ENCODE data around the gene CCDC169. TPM values are rescaled to one million over a fixed set of nuclear protein-coding genes. Genes with fewer than 3 reads are reported as not detected.

CCDC169 gene
- total and polyA plus RNA-seq, 2 donors (not counting 1 experiment from before 2014, with no cell fraction given) = 0.07 TPM; not detected in 1

DNA sequence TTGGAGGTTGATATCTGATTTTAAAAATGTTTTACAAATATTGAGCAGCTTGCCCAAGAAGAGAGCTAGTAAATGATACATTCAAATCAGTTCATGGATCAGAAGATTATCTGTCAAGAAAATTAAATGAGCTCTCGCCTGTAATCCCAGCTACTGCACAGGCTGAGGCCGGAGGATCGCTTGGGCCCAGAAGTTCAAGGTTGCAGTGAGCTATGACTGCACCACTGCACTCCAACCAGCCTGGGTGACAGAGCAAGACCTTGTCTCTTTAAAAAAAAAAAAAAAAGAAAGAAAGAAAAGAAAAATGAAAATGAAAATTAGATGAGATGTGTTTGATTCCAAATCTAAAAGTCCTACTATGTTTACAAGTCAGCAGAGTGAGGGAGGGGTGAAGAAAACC, 46.2 kb upstream of the CCDC169 start:
- Mint-ChIP-seq H3K4me3 (no peak overlapping the region), H3K9me3 (ENCODE audit: insufficient read depth) (no peaks in the 10 kb centered on the region), H3K27me3 (peaks cover 14% of the 10 kb centered on the region), H3K4me1 (peaks cover 24% of the 10 kb centered on the region), H3K27ac (no peak overlapping the region)
- Histone ChIP-seq H3K27me3 (replicated peaks in 1 of 4; ENCODE audit: control extremely low read depth in 1 of 4, control insufficient read depth in 3 of 4, insufficient read depth in 4 of 4, low read length in 3 of 4) (no peaks in the 10 kb centered on the region), H4K20me1 (ENCODE audit: control insufficient read depth, insufficient read depth, low read length, poor library complexity, severe bottlenecking) (peaks cover under 1% of the 10 kb centered on the region), H3K4me3 (ENCODE audit: control extremely low read depth in 1 of 5, extremely low read depth in 1 of 5, insufficient read depth in 1 of 5, low read depth in 2 of 5, low read length in 4 of 5) (no peak overlapping the region), H3K9ac (ENCODE audit: low read length) (no peak overlapping the region), H3K27ac (ENCODE audit: low read length in 2 of 2) (no peak overlapping the region), H3K4me2 (replicated peaks; ENCODE audit: low read depth, low read length, poor library complexity, severe bottlenecking) (no peak overlapping the region), H2AFZ (ENCODE audit: insufficient read depth, low read depth, low read length, poor library complexity, severe bottlenecking) (no peak overlapping the region), H3K4me1 (ENCODE audit: control insufficient read depth in 2 of 2, insufficient read depth in 2 of 2, low read length in 2 of 2) (peaks cover 10 to 16% of the 10 kb centered on the region in 2 donors), H3K79me2 (ENCODE audit: control insufficient read depth, insufficient read depth, low read length) (peaks cover 41% of the 10 kb centered on the region), H3K36me3 (replicated peaks in 1 of 2; ENCODE audit: control extremely low read depth in 1 of 2, control insufficient read depth in 1 of 2, extremely low read depth in 1 of 2, insufficient read depth in 2 of 2, low read length in 1 of 2) (no peaks in the 10 kb centered on the region), H3K9me3 (ENCODE audit: control extremely low read depth in 1 of 3, control insufficient read depth in 2 of 3, insufficient read depth in 1 of 3, low read length in 2 of 3) (no peaks in the 10 kb centered on the region)
- POLR2A ChIA-PET = no interaction called here
- ATAC-seq (ENCODE audit: low read depth) (no peak), DNase-seq (no peak)
- CTCF ChIA-PET = interaction anchor here (1.0 kb wide), 1 partner anchor 11 kb away, joined by 4 read pairs; no protein-coding TSS in a partner anchor
- no peak for TF ChIP-seq CTCF (IDR thresholded peaks at IDR 0.05)
- TF ChIP-seq EZH2 (IDR thresholded peaks at IDR 0.05; ENCODE audit: borderline replicate concordance, insufficient read depth, low read depth, low read length, poor library complexity, severe bottlenecking) = no peak
- no CpG with 5 or more reads among the region's 3 CpGs for WGBS (ENCODE audit: insufficient coverage)
- intact Hi-C loops (cut with micrococcal nuclease) = loop anchor here (2.0 kb wide), 1 partner anchor 715 kb away; the partner anchor contains the start of gene SUPT20H

GRCh38 chr13:36342715-36343114, 45.1 kb upstream of the CCDC169 start:
- no peak overlapping the region for H3K9ac ChIP-seq (ENCODE audit: low read length)
- POLR2A ChIA-PET = no interaction called here
- Mint-ChIP-seq H3K4me1 (peaks cover 24% of the 10 kb centered on the region), H3K27me3 (peaks cover 14% of the 10 kb centered on the region), H3K9me3 (ENCODE audit: insufficient read depth) (no peaks in the 10 kb centered on the region), H3K27ac (no peak overlapping the region), H3K4me3 (no peak overlapping the region)
- CTCF ChIA-PET = no interaction called here
- no peak for TF ChIP-seq CTCF (IDR thresholded peaks at IDR 0.05)
- TF ChIP-seq EZH2 (IDR thresholded peaks at IDR 0.05; ENCODE audit: borderline replicate concordance, insufficient read depth, low read depth, low read length, poor library complexity, severe bottlenecking) = no peak
- H3K27me3 ChIP-seq (replicated peaks in 1 of 4; ENCODE audit: control extremely low read depth in 1 of 4, control insufficient read depth in 3 of 4, insufficient read depth in 4 of 4, low read length in 3 of 4) = no peaks in the 10 kb centered on the region
- no peaks in the 10 kb centered on the region for H3K9me3 ChIP-seq (ENCODE audit: control extremely low read depth in 1 of 3, control insufficient read depth in 2 of 3, insufficient read depth in 1 of 3, low read length in 2 of 3)
- WGBS (ENCODE audit: insufficient coverage) = 93% methylated on average over 2 of the region's 2 CpGs
- peaks cover 51% of the 10 kb centered on the region for H3K79me2 ChIP-seq (ENCODE audit: control insufficient read depth, insufficient read depth, low read length)
- ATAC-seq (ENCODE audit: low read depth) (no peak), DNase-seq (no peak)
- H3K4me1 ChIP-seq (ENCODE audit: control insufficient read depth in 2 of 2, insufficient read depth in 2 of 2, low read length in 2 of 2) = peaks cover 10 to 16% of the 10 kb centered on the region in 2 donors
- intact Hi-C loops (cut with micrococcal nuclease) = no loop called here
- no peak overlapping the region for H3K27ac ChIP-seq (ENCODE audit: low read length in 2 of 2)
- peaks cover 8% of the 10 kb centered on the region for H4K20me1 ChIP-seq (ENCODE audit: control insufficient read depth, insufficient read depth, low read length, poor library complexity, severe bottlenecking)
- no peak overlapping the region for H3K4me2 ChIP-seq (replicated peaks; ENCODE audit: low read depth, low read length, poor library complexity, severe bottlenecking)
- no peaks in the 10 kb centered on the region for H3K36me3 ChIP-seq (replicated peaks in 1 of 2; ENCODE audit: control extremely low read depth in 1 of 2, control insufficient read depth in 1 of 2, extremely low read depth in 1 of 2, insufficient read depth in 2 of 2, low read length in 1 of 2)
- H2AFZ ChIP-seq (ENCODE audit: insufficient read depth, low read depth, low read length, poor library complexity, severe bottlenecking) = no peak overlapping the region
- H3K4me3 ChIP-seq (ENCODE audit: control extremely low read depth in 1 of 5, extremely low read depth in 1 of 5, insufficient read depth in 1 of 5, low read depth in 2 of 5, low read length in 4 of 5) = no peak overlapping the region

All from B cell (primary cell).